Stimulated activated CD8-positive, alpha-beta memory T cell treated with anti-CD3 and anti-CD28 coated beads, Interleukin-15, amount 100 ng/mL, for 1 hour (primary cell): Measurements from ENCODE around the gene IL17REL.

Experiments
- DNase-seq: peaks from one replicate; pipeline ENCODE4 v3.0.0-alpha.2; 2020; ENCODE audit warnings: low read depth

IL17REL gene

GRCh38 chr22:49966774-49967705 is 45.5 kb downstream of the IL17REL start:
- no peak for DNase-seq

GRCh38 chr22:49966041-49966773 is 46.4 kb downstream of the IL17REL start:
- DNase-seq, result no peak

- DNase-seq, result no peak
These were observed 47.2 kb downstream of the IL17REL start for GRCh38 chr22:49965091-49966040.

GRCh38 chr22:49964136-49965090 is 48.2 kb downstream of the IL17REL start:
- no peak for DNase-seq

GRCh38 chr22:49963647-49964026 is 48.9 kb downstream of the IL17REL start:
- DNase-seq, result no peak

- DNase-seq, result no peak
These were observed 49.6 kb downstream of the IL17REL start for GRCh38 chr22:49962751-49963646.

- DNase-seq, result peak; percentile 59
These were observed 50.4 kb downstream of the IL17REL start for GRCh38 chr22:49962012-49962750.

GRCh38 chr22:49961601-49962011 is 51.0 kb downstream of the IL17REL start:
- DNase-seq, result no peak

- no peak for DNase-seq
These were observed 51.5 kb downstream of the IL17REL start for GRCh38 chr22:49961005-49961600.

GRCh38 chr22:49960159-49961004 is 52.2 kb downstream of the IL17REL start, which contains the start of gene PIM3:
Gene PIM3, plus strand, starts transcription at chr22:49960772. Its CDS starts 176 bp downstream, at chr22:49960948.
- peak; percentile 71 for DNase-seq

- DNase-seq, result no peak
These were observed 52.8 kb downstream of the IL17REL start for GRCh38 chr22:49959782-49960158.

GRCh38 chr22:49958931-49959781 is 53.4 kb downstream of the IL17REL start:
- no peak for DNase-seq

GRCh38 chr22:49958366-49958921 is 54.1 kb downstream of the IL17REL start:
- no peak for DNase-seq

GRCh38 chr22:49957826-49958365 is 54.7 kb downstream of the IL17REL start:
- no peak for DNase-seq

- DNase-seq, result no peak
These were observed 55.4 kb downstream of the IL17REL start for GRCh38 chr22:49956914-49957825.
